Fibroblast of peridontal ligament (primary cell): ENCODE measurements around the gene SGMS1.

ENCODE experiments used
- DNase-seq: peaks from one replicate; pipeline ENCODE4 v3.0.0-alpha.2; 2010; ENCODE audit errors: extremely low read depth

The SGMS1 gene

GRCh38 chr10:50260791-50261281, 362.9 kb downstream of the SGMS1 start:
- peak; percentile 6 for DNase-seq
